ENCODE measurements around the gene TMUB2. TPM values are rescaled to one million over a fixed set of nuclear protein-coding genes. Genes with fewer than 3 reads are reported as not detected.

TMUB2 gene
- total and polyA plus RNA-seq, 2 of the 13 experiments (the other 11 are each of a cell fraction or from before 2014, with no cell fraction given), result 26.9 to 50.8 TPM

DNA sequence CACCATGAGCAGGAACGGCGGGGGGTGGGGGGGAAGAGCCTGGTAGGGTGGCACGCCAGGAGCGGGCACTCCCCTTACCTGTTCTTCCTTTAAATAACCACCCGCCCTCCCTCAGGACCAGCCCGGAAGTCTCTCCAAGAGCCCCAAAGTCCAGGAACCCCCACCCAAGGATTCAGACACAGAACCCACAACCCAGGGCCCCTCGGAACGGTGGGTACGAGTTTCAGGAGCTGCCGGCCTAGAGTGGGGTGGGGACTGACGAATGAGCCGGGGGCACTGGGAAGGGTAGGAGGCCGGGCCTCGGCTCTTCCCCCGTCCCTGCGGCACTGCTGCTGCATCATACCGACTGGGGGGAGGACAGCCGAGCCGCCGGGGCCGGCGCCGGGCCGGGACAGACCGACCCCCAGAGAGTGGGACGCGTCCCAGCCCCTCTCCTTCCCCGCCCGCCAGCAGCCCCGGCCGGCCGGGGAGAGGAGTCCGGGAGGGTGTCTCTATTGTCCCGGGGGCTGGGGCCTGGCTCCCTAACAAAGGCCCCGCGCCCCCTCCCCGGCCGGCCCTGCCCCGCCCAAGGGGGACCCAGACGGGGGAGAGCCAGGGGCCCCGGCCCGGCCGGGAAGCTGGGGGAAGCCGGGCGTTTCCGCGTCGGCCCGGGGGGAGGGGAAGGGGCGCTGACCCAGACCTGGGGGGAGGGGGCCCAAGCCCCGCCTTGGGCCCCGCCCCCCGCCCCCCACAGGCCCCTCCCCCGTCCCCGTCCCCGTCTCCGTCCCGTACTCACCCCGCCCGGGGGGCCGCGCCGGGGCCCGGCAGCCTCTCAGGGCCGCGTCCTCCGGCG is 12.2 kb downstream of the TMUB2 start (continued):
- TF ChIP-seq ZNF747 (CRISPR knock-in tag; IDR thresholded peaks at IDR 0.05; ENCODE audit: borderline replicate concordance), result no peak
- TF ChIP-seq ZNF318 (CRISPR knock-in tag; IDR thresholded peaks at IDR 0.05), result no peak
- TF ChIP-seq NFIB (CRISPR knock-in tag; IDR thresholded peaks at IDR 0.05; ENCODE audit: borderline replicate concordance), result no peak
- TF ChIP-seq JUND (CRISPR knock-in tag; IDR thresholded peaks at IDR 0.05), result no peak
- no peak for TF ChIP-seq ZC3H13 (CRISPR knock-in tag; IDR thresholded peaks at IDR 0.05)
- no peak for TF ChIP-seq RORA (CRISPR knock-in tag; IDR thresholded peaks at IDR 0.05)
- no peak for TF ChIP-seq ATF2 (CRISPR knock-in tag; IDR thresholded peaks at IDR 0.05)
- TF ChIP-seq, protein P1, sequence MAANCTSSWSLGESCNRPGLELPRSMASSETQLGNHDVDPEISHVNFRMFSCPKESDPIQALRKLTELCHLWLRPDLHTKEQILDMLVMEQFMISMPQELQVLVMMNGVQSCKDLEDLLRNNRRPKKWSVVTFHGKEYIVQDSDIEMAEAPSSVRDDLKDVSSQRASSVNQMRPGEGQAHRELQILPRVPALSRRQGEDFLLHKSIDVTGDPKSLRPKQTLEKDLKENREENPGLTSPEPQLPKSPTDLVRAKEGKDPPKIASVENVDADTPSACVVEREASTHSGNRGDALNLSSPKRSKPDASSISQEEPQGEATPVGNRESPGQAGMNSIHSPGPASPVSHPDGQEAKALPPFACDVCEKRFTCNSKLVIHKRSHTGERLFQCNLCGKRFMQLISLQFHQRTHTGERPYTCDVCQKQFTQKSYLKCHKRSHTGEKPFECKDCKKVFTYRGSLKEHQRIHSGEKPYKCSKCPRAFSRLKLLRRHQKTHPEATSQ (CRISPR knock-in tag; IDR thresholded peaks at IDR 0.05; ENCODE audit: borderline replicate concordance), result no peak
- TF ChIP-seq, protein P2, sequence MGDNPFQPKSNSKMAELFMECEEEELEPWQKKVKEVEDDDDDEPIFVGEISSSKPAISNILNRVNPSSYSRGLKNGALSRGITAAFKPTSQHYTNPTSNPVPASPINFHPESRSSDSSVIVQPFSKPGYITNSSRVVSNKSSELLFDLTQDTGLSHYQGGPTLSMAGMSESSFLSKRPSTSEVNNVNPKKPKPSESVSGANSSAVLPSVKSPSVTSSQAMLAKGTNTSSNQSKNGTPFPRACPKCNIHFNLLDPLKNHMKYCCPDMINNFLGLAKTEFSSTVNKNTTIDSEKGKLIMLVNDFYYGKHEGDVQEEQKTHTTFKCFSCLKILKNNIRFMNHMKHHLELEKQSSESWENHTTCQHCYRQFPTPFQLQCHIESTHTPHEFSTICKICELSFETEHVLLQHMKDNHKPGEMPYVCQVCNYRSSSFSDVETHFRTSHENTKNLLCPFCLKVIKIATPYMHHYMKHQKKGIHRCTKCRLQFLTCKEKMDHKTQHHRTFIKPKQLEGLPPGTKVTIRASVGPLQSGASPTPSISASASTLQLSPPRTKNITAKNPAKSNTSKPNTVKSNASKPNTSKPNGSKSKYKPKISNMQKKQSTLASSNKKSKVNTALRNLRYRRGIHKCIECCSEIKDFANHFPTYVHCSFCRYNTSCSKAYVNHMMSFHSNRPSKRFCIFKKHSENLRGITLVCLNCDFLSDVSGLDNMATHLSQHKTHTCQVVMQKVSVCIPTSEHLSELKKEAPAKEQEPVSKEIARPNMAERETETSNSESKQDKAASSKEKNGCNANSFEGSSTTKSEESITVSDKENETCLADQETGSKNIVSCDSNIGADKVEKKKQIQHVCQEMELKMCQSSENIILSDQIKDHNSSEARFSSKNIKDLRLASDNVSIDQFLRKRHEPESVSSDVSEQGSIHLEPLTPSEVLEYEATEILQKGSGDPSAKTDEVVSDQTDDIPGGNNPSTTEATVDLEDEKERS (CRISPR knock-in tag; IDR thresholded peaks at IDR 0.05), result no peak
- TF ChIP-seq ZNF792 (CRISPR knock-in tag; IDR thresholded peaks at IDR 0.05), result no peak
- TF ChIP-seq ZIK1 (CRISPR knock-in tag; IDR thresholded peaks at IDR 0.05; ENCODE audit: borderline replicate concordance, low read depth), result no peak
- no peak for TF ChIP-seq ZC3H4 (CRISPR knock-in tag; IDR thresholded peaks at IDR 0.05; ENCODE audit: borderline replicate concordance)
- TF ChIP-seq HNRNPH1 (optimal IDR thresholded peaks at IDR 0.05; ENCODE audit: low read depth, low read length), result no peak
- no peak for TF ChIP-seq KLF9 (CRISPR knock-in tag; IDR thresholded peaks at IDR 0.05; ENCODE audit: low read depth)

All from HepG2 (cell line).